HepG2 (cell line): ENCODE results near the gene DPP7. TPM values are rescaled to one million over a fixed set of nuclear protein-coding genes. Genes with fewer than 3 reads are reported as not detected.

Experiments
- DDIT3 ChIP-seq: sonication (generic); formaldehyde crosslinking; IDR thresholded peaks from 2 replicates; pipeline ENCODE4 v1.4.0; 2020; ENCODE audit warnings: mild to moderate bottlenecking, missing genetic modification reagents
- GATA4 ChIP-seq: sonication (generic); IDR thresholded peaks from 2 replicates; pipeline ENCODE4 v1.6.1; 2016; ENCODE audit warnings: antibody characterized with exemption, low read depth, borderline replicate concordance
- GATAD2A ChIP-seq: IDR thresholded peaks from 2 replicates; pipeline ENCODE4 v1.6.1; 2016
- GTF2F1 ChIP-seq: fragments of 150-350 bp; IDR thresholded peaks from 2 replicates; pipeline ENCODE4 v1.6.1; 2014; ENCODE audit warnings: low read length
- HNF4A ChIP-seq: sonication (generic); formaldehyde crosslinking; IDR thresholded peaks from 2 replicates; pipeline ENCODE4 v1.4.0; 2020; ENCODE audit warnings: missing genetic modification reagents
- NR2F6 ChIP-seq, 2 experiments: IDR thresholded peaks; 2 replicates each; pipeline ENCODE4 v1.6.1; 2016; ENCODE audit warnings: antibody characterized with exemption in 1 of 2, mild to moderate bottlenecking in 1 of 2
- RARA ChIP-seq: IDR thresholded peaks from 2 replicates; pipeline ENCODE4 v1.6.1; 2016; ENCODE audit warnings: missing genetic modification reagents, missing compliant biosample characterization
- RXRB ChIP-seq: IDR thresholded peaks from 2 replicates; pipeline ENCODE4 v1.6.1; 2016; ENCODE audit warnings: borderline replicate concordance, missing genetic modification reagents, missing compliant biosample characterization
- SP4 ChIP-seq: sonication (generic); formaldehyde crosslinking; IDR thresholded peaks from 2 replicates; pipeline ENCODE4 v1.8.1; 2023; ENCODE audit warnings: mild to moderate bottlenecking, missing genetic modification reagents
- WIZ ChIP-seq: sonication (generic); formaldehyde crosslinking; IDR thresholded peaks from 2 replicates; pipeline ENCODE4 v1.5.1; 2020; ENCODE audit warnings: mild to moderate bottlenecking, missing genetic modification reagents
- ZBTB7A ChIP-seq: sonication (generic); formaldehyde crosslinking; IDR thresholded peaks from 2 replicates; pipeline ENCODE4 v1.8.0; 2022; ENCODE audit warnings: mild to moderate bottlenecking, missing genetic modification reagents
- ZNF263 ChIP-seq: sonication (generic); formaldehyde crosslinking; IDR thresholded peaks from 2 replicates; pipeline ENCODE4 v1.4.0; 2020; ENCODE audit warnings: missing genetic modification reagents
- ZNF552 ChIP-seq: sonication (generic); formaldehyde crosslinking; IDR thresholded peaks from 2 replicates; pipeline ENCODE4 v1.9.0; 2022; ENCODE audit warnings: missing genetic modification reagents, mild to moderate bottlenecking, borderline replicate concordance
- ZNF788 ChIP-seq: sonication (generic); formaldehyde crosslinking; IDR thresholded peaks from 2 replicates; pipeline ENCODE4 v1.5.0; 2020; ENCODE audit warnings: mild to moderate bottlenecking, missing genetic modification reagents, borderline replicate concordance
- ZSCAN31 ChIP-seq: sonication (generic); formaldehyde crosslinking; IDR thresholded peaks from 2 replicates; pipeline ENCODE4 v1.5.0; 2020; ENCODE audit warnings: low read depth, mild to moderate bottlenecking, missing genetic modification reagents
- polyA plus RNA-seq, 8 experiments: library from polyadenylated mRNA; depleted of rRNA in 3 of 8; stranded (reverse) in 7 of 8; unstranded in 1 of 8; fragments of >200 nt; fragmentation: Illumina TruSeq in 4 of 8; extraction: Trizol in 4 of 8; gene quantifications; 2 replicates each; pipeline versions ENCODE4 v1.2.1 to v1.2.3, GENCODE V29; 2011 to 2016; ENCODE audit warnings: low read depth in 4 of 8, missing spikeins in 1 of 8, mixed read lengths in 1 of 8; ENCODE audit not compliant: insufficient read depth in 1 of 8
- total RNA-seq, 5 experiments: library from RNA; depleted of rRNA; stranded (reverse); fragments of >200 nt; fragmentation: Illumina TruSeq; extraction: Trizol; gene quantifications; 2 replicates each; pipeline ENCODE4 v1.2.3, GENCODE V29; 2016; ENCODE audit warnings: low read depth in 1 of 5
- TF ChIP-seq, protein P1 (sequence below): sonication (generic); formaldehyde crosslinking; IDR thresholded peaks from 2 replicates; pipeline ENCODE4 v1.5.0; 2020; ENCODE audit warnings: missing genetic modification reagents, mild to moderate bottlenecking, borderline replicate concordance

Gene DPP7
- total and polyA plus RNA-seq, 2 of the 13 experiments (the other 11 are each of a cell fraction or from before 2014, with no cell fraction given): 1.2 to 4.5 TPM

DNA sequence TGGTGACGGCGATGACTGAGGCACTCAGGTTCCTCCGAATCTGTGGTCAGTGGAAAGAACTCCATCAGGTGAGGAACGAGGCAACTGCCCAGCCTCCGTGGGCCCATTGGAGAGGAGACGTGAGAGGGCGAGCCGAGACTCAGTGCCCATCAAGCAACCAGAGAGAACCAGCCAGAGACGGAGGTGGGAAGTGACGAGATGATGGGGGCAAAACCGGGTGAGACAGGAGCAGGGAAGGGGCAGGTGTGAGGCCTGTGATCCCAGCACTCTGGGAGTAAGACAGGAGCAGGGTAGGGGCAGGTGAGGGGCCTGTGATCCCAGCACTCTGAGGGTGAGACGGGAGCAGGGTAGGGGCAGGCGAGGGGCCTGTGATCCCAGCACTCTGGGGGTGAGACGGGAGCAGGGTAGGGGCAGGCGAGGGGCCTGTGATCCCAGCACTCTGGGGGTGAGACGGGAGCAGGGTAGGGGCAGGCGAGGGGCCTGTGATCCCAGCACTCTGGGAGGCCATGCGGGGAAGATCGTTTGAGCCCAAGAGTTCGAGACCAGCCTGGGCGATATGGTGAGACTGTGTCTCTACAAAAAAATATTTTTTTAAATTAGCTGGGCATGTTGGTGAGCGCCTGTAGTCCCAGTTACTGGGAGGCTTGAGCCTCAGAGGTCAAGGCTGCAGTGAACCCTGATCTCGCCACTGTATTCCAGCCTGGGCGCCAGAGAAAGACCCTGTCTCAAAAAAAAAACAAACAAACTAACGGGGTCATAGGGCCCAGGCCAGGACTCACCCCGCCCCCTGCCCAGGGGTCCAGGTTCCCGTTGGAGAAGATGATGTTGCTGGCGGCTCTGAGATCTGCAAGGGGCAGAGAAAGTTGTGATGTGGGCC is 3.4 kb downstream of the DPP7 start (continued):
- TF ChIP-seq DDIT3 (CRISPR knock-in tag): no peak
- no peak for TF ChIP-seq ZNF263 (CRISPR knock-in tag)
- no peak for TF ChIP-seq ZNF552 (CRISPR knock-in tag)
- TF ChIP-seq SP4 (CRISPR knock-in tag): 0 out of 2 replicates have a peak, but pooled peaks have one; percentile 35
- peak; percentile 62; the same call in 1 of the 2 replicates for TF ChIP-seq RXRB (CRISPR knock-in tag)
- peak; percentile 75 for TF ChIP-seq RARA (CRISPR knock-in tag)
- no peak for TF ChIP-seq GTF2F1
- no peak for TF ChIP-seq WIZ (CRISPR knock-in tag)
- 0 out of 2 replicates have a peak, but pooled peaks have one; percentile 18 for TF ChIP-seq ZSCAN31 (CRISPR knock-in tag)
- peak; percentile 46 for TF ChIP-seq HNF4A (CRISPR knock-in tag)
- TF ChIP-seq GATAD2A (CRISPR knock-in tag): 0 out of 2 replicates have a peak, but pooled peaks have one; percentile 6
- 0 out of 2 replicates have a peak, but pooled peaks have one; percentile 8 for TF ChIP-seq ZNF788 (CRISPR knock-in tag)
- no peak for TF ChIP-seq ZBTB7A (CRISPR knock-in tag)
- TF ChIP-seq, protein P1, sequence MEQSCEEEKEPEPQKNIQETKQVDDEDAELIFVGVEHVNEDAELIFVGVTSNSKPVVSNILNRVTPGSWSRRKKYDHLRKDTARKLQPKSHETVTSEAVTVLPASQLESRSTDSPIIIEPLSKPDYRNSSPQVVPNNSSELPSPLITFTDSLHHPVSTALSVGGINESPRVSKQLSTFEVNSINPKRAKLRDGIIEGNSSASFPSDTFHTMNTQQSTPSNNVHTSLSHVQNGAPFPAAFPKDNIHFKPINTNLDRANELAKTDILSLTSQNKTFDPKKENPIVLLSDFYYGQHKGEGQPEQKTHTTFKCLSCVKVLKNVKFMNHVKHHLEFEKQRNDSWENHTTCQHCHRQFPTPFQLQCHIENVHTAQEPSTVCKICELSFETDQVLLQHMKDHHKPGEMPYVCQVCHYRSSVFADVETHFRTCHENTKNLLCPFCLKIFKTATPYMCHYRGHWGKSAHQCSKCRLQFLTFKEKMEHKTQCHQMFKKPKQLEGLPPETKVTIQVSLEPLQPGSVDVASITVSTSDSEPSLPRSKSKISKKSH (CRISPR knock-in tag): no peak
- TF ChIP-seq NR2F6 (IDR thresholded peaks at IDR 0.05): peak; percentile 76
- peak; percentile 65 for TF ChIP-seq NR2F6 (CRISPR knock-in tag; IDR thresholded peaks at IDR 0.05)
- TF ChIP-seq GATA4: no peak
